Left ventricle myocardium inferior (tissue), 1 donor: ENCODE data around the gene SLC2A13. TPM values are rescaled to one million over a fixed set of nuclear protein-coding genes. Genes with fewer than 3 reads are reported as not detected.

Experiments used
- DNase-seq: peaks from one replicate; pipeline ENCODE4 v3.0.0-alpha.2; 2020
- H3K27ac ChIP-seq: fragments of 200-600 bp; replicated peaks from 2 replicates; pipeline ENCODE4 v1.8.0; 2021
- H3K27me3 ChIP-seq: fragments of 200-600 bp; 2 replicates; pipeline ENCODE4 v1.8.0; 2021; ENCODE audit warnings: low read depth
- H3K36me3 ChIP-seq: fragments of 200-600 bp; 2 replicates; pipeline ENCODE4 v1.8.0; 2021
- H3K4me1 ChIP-seq: fragments of 200-600 bp; 2 replicates; pipeline ENCODE4 v1.8.0; 2021
- H3K4me3 ChIP-seq: fragments of 200-600 bp; 2 replicates; pipeline ENCODE4 v1.8.0; 2021; ENCODE audit warnings: mild to moderate bottlenecking, moderate library complexity
- H3K9me3 ChIP-seq: fragments of 200-600 bp; replicated peaks from 2 replicates; pipeline ENCODE4 v1.8.0; 2021
- CTCF ChIP-seq: fragments of 200-600 bp; IDR thresholded peaks from 2 replicates; pipeline ENCODE4 v1.8.0; 2021; ENCODE audit warnings: antibody characterized with exemption, mild to moderate bottlenecking, borderline replicate concordance
- intact Hi-C: fragments of 100-400 bp; cut with micrococcal nuclease; formaldehyde crosslinking; loops from one replicate; pipeline ENCODE4 v1.11.0; 2022
- total RNA-seq: library from RNA; stranded (reverse); fragmentation: NEBNext Ultra II Directional; extraction: Animal tissue kit (Norgen Biotek cat#: 25700); gene quantifications from one replicate; pipeline ENCODE4 v1.2.1, GENCODE V29; 2021
- donor health status: DM: no; HTN: yes; CAD: no; lungs with severe emphysema.

Gene SLC2A13
- total RNA-seq, 1 donor from 2014 or later: 5.5 TPM

GRCh38 chr12:39946361-39947280 lies 159.3 kb downstream of the SLC2A13 start:
- no peak for TF ChIP-seq CTCF
- DNase-seq: no peak
- H3K4me3 ChIP-seq: no peak overlapping the region
- H3K9me3 ChIP-seq: no peaks in the 10 kb centered on the region
- no peak overlapping the region for H3K27ac ChIP-seq
- H3K4me1 ChIP-seq: no peaks in the 10 kb centered on the region
- no peaks in the 10 kb centered on the region for H3K27me3 ChIP-seq
- intact Hi-C loops: no loop called here
- no peaks in the 10 kb centered on the region for H3K36me3 ChIP-seq

- H3K4me1 ChIP-seq: no peaks in the 10 kb centered on the region
- intact Hi-C loops: no loop called here
- H3K4me3 ChIP-seq: no peak overlapping the region
- DNase-seq: no peak
- no peak overlapping the region for H3K27ac ChIP-seq
- no peaks in the 10 kb centered on the region for H3K36me3 ChIP-seq
- no peaks in the 10 kb centered on the region for H3K27me3 ChIP-seq
- H3K9me3 ChIP-seq: no peaks in the 10 kb centered on the region
- no peak for TF ChIP-seq CTCF
These were observed 168.8 kb downstream of the SLC2A13 start for GRCh38 chr12:39937119-39937518.

GRCh38 chr12:39935839-39936238 lies 170.0 kb downstream of the SLC2A13 start:
- intact Hi-C loops: no loop called here
- no peak for DNase-seq
- no peaks in the 10 kb centered on the region for H3K36me3 ChIP-seq
- H3K27ac ChIP-seq: no peak overlapping the region
- no peaks in the 10 kb centered on the region for H3K27me3 ChIP-seq
- no peaks in the 10 kb centered on the region for H3K9me3 ChIP-seq
- H3K4me1 ChIP-seq: no peaks in the 10 kb centered on the region
- no peak for TF ChIP-seq CTCF
- H3K4me3 ChIP-seq: no peak overlapping the region

- no peak for TF ChIP-seq CTCF
- intact Hi-C loops: no loop called here
- Histone ChIP-seq H3K4me3 (no peak overlapping the region), H3K4me1 (no peaks in the 10 kb centered on the region), H3K27me3 (no peaks in the 10 kb centered on the region), H3K27ac (no peak overlapping the region), H3K9me3 (no peaks in the 10 kb centered on the region), H3K36me3 (no peaks in the 10 kb centered on the region)
- no peak for DNase-seq
These were observed 170.6 kb downstream of the SLC2A13 start for GRCh38 chr12:39935275-39935674.

GRCh38 chr12:39931857-39932256 lies 174.0 kb downstream of the SLC2A13 start:
- Histone ChIP-seq H3K27me3 (no peaks in the 10 kb centered on the region), H3K4me3 (no peak overlapping the region), H3K4me1 (no peaks in the 10 kb centered on the region), H3K27ac (no peak overlapping the region), H3K36me3 (no peaks in the 10 kb centered on the region), H3K9me3 (no peaks in the 10 kb centered on the region)
- intact Hi-C loops: no loop called here
- no peak for DNase-seq
- no peak for TF ChIP-seq CTCF
